Stimulated activated CD8-positive, alpha-beta memory T cell treated with anti-CD3 and anti-CD28 coated beads, Interleukin-12 subunit alpha, Interleukin-12 subunit beta, amount 100 ng/mL, for 24 hours (primary cell): ENCODE data around the gene STK39.

Experiments
- DNase-seq: peaks from one replicate; pipeline ENCODE4 v3.0.0-alpha.2; 2020; ENCODE audit errors: extremely low read depth

The STK39 gene

DNA sequence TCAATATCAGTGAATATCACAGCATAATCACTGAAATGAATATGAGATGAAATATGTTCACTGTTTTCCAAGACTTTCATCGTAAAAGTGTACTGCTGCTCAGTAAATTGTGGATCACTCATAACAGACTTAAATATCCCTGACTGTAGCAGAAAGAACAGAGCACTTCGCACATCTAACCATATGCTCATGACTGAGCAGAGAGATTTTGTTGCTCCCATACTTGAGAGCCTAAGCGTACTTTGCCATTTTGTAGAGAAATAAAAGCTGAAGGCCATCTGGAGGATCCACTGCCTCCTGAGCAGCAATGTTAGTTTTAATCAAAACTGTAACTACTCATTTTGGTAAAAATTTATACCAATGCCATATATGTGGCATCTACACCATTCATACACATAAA lies 243.5 kb downstream of the STK39 start:
- no peak for DNase-seq

DNA sequence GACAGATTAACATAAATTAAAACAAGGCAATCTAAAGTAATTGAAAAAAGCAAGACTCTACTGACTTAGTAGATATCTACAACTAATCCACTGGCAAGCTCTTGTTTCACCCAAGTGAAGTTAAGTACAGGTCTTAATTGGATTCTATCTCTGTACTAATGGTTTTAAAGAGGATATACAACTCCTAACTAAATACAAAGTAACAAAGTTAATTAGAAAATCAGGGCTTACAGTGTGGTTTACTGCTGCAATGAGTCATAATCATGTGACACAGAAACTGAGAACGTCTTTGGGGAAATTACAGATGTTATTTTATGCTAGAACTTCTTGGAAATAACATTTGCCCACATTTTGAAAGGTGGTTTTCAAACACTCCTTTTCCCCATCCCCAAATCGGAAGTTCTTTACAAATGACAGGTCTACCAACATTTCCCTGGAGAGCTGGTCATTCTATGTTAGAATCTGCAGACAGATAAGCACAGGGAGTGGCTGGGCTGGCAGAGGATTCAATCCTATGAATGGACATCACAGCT lies 245.3 kb downstream of the STK39 start:
- no peak for DNase-seq

DNA sequence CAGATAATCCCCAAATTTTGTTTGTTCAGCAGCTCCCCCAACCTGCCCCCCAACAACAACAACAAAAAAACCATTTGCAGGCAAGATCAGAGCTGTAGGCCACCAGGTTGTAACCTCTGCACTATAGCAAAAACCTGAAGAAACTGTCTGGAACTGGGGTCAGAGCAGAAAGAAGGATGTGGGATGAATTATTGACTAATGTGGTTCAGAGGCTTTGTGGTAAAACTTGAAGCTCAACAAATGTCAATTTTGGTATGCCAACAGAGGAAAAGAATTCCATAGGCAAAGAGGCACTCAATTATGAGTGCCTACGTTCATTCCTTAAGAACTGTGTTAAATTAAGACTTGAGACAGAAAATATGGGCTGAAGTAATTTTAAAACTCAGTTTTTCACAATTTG lies 255.1 kb downstream of the STK39 start:
- no peak for DNase-seq

DNA sequence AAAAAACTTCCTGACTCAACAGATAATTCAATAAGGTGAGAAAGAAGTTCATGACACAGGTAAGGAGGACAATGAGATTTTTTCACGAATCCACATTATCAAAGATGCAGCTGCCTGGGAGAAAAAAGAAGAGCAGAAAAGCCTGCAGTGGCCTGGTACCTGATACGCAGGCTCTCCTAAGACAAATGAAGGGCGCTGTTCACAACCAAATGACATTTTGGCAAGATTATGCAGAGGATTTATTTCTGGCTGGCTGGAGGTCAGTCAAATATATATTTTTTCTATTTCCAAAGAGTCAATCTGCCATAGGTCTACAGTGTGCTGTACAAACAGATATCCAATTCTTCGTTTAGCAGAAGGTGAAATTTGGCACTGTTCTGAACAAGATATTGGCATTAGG lies 257.3 kb downstream of the STK39 start:
- DNase-seq = no peak

DNA sequence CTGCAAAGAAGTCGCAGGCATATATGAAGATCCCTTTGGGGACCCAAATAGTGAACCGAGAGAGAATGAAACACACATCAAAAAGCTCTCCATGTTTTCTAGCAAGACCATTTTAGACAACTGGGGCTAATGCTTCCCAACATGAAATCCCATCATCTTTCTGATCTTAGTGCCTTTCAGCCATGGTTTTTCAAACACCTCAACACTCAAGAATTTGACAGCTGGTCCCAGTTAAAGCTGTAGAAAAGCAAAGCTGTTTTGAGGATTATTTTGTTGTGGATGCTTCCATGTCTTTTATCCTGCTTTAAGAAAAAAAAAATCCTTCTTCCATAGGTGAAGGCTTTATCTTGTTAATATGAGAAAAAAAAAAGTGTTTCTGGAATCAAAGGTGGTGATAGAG lies 259.1 kb downstream of the STK39 start:
- no peak for DNase-seq

DNA sequence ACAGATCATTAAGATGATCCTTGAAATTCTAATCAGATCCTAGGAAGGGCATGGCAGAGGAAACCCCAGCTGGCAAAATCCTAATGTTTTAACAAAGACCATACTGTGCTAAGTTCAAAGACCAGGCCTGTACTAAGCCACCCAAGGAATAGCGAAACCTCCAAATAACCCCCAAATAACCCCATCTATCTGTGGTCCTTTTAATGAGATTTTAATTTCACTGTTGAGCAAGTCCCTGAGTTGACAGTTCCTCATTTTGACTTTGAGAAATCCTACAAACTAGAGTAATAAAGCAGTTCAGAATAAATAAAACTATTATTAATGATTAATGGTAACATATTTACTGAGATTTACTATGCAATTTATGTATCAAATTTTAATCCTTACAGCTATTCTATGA lies 259.8 kb downstream of the STK39 start:
- DNase-seq = no peak

DNA sequence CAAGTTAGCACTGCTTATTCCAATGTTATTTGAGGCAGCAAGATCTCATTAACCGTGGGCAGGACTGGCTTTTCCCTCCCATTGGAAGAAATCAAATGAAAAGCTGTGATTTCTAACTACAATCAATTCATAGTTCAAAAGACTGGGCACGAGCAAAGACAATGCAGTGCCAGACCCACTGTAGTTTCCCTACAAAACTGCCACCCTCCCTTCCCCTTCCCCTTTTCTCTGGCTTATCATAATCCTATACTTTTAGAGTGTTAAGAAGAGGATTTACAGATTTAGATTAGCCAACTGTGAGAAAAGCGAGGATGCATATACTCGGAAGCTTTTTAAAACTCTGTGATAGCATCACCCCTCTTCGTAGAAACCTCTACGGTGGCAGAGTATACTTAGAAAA lies 260.4 kb downstream of the STK39 start:
- no peak for DNase-seq

DNA sequence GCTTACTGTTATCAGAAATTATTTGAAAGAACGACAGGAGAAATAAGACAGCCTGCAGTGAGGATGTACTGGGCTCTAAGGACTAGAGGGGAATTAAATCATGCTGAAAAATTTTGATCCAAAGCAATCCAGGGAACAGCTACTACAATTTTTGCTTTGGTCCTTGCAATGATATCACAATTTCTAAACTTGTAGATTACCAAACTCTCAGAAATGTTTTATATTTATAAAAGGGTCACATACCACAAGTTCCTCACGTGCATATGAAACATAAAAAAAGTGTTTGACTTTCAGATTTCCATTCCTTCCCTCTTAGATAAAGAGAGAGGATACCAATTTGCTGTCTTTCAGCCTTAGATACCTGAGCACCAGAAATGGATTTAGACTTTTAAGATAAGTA lies 261.2 kb downstream of the STK39 start:
- no peak for DNase-seq

DNA sequence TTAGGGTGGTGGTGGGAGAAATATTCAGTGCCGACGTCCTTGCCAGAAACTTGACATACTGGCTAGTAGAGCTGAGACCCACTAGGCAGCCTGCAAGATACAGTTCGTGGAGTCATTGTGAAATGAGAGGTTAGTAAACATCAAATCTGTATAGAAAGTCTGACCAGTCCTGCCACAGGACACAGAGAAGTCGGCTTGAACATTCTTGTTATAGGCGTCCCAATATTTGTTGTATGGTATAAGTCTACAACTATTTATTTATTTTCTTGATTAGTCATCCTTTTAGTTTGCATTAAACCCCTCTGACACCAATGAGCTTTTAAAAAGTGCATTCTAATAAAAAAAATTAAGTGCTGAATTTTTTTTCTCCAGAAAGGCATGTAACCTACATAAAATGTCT lies 265.4 kb downstream of the STK39 start:
- DNase-seq = no peak

DNA sequence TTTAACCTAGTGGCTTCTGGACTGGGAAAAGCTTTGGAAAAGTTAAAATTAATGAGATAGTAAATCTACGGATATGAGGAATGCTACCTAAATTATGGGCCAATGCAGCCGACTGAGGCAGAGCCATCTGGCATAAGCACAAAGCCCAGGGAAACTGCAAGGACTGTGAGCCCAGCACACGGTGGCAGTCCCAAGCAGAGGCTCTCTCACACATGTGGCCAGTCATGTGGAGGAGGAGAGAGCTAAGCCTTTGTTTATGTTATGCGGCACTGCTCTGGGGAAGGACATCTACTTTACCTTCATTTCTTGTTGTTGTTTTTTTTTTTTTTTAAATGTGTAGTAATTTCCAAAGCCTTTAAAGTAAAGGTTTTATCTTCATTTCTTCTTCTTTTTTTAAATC lies 267.0 kb downstream of the STK39 start:
- DNase-seq = no peak

DNA sequence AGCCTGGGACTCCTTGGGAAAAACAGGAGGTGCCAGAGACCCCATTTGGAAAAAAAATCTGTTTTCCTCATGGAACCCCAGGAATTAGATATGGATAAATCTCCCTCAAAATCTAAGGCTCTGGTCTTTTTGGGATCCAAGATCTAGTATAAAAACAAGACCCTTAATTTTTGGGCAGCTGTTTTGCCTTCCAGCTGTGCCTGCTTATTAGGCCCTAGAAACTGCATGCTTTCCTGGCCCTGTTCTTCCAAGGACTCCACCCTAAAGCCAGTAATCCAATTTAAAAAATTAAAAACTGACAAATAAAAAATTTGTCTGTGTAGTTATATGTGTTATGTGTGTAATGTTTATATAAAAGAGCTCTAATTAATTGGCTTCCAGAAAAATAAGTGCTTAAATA lies 274.6 kb downstream of the STK39 start:
- DNase-seq = no peak

DNA sequence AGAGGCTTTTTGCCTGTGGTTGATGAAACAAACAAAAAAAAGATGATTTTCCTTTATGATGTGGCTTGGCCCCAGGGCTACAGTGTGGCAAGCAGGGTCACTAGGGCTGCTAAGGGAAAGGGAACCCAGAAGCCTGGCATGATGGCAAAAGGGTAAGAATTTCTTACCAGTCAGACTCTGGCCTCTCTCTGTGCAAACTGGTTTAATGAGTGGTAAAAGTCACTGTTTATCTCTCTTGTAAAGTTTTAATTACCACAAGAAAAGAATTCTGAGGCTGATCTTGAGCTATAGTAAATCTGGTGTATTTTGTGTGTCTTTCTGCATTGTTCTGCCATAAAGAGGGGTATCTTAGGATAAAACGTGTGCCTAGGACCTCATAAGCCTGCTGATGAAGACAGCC lies 275.4 kb downstream of the STK39 start:
- no peak for DNase-seq

DNA sequence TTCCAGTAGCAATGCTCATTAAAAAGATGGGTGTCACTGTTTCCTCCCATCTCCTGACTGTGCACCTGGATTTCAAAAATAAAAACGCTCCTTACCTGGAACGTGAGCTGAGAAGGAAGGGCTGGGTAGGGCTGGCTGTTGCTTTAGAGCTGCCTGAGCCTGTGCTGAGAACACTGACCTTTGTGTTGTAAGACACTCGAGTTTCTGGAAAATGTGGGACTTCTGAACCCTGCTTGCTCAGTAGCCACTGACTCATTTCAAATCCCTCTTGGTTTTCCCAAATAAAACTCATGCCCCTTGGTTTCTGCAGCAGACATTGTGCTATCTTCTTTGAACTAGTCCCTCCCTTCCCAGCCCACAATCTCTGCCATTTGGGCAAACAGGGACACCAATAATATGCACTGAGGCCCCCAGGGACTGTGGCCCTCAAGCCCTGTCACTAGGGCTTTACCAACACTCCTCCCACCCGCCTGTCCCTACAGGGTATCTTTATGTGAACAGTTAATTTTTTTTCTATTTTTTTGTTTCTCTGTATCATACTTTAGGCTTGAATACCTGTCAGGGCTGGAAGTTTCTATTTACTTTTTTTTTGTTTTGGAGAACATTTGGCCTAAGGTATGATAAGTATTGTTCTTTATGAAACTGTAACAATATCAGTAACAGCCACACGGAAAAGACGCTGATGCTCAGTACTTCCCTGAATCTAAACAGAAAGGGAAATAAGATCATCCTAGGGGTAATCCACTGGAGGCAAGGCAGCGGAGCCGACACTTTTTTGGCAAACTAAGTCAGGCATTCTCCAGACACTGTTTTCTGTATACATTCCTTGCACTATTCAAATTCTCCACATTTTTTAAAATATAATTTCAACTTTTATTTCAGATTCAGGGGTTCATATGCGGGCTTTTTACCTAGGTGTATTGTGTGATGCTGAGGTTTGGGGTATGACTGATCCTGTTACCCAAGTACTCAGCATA lies 280.2 kb downstream of the STK39 start:
- DNase-seq = no peak

DNA sequence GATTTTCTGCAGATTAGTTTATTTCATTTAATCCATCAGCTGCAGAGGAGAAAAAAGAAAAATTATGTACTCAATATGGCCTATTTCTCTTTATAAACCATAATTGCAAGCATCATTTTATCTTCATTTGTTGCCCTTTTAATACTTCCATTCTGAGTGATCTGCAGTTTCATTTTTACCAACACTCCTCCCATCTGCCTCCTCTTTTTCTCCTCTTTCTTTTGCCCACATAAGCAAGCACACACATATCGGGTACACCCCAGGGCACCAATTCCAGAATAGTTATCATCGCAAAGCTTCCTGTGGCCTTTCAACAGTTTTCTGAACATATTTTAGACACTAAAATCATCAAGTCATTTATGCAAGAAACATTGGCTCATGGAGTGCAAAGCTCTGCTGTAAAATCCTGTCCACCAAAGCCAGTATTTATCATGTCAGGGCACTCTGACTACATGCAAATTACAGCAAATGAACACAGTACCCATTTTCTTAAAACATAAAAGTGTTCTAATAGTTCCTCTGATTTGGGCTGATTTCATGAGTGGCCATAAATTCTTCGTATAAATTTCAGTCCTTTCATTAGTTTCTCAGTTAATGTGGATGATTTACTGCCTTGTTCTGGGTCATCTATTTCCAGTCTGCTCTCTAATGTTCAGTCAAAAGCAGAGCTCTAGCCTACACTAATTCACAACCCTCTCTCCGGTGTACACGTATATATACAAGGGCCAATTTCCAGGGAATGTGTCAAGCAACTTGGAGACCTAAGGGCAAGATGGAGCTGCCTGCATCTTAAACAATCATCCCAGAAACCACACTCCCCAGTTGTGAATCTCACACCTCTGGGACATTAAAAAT lies 281.3 kb downstream of the STK39 start:
- no peak for DNase-seq

DNA sequence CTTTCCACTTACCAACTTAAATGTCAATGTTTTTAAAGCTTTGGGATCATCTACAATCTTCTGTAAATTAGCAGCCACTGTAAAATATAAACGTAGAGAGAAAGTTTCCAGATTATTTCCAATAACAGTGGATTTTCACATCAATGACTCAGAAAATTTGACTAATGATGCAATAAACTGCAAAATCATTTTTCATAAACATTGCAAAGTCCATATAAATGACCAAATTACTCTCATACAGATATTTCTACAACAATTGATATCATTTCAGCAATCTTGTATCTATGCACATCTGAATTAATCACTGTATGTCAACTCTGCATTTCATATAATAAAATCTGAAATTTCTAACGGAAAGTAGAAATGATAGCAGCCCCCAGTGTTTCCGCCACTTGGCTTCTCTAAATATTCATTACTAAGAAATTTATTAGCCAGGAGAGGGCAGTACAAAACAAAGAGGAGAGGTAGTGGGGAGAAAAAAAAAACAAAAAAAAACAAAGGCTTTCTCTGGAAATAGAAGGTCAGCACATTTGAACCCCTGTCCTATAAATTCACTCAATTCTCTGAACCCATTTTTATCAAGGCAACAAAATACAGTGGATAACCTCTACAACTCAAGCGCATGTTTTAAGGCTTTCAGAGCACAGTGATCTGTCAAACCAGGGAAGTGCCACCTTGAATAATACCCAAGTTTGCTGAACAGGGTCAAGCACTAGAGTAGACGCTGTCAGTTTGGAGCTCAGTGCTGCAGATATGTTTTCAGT lies 282.6 kb downstream of the STK39 start:
- DNase-seq = no peak

DNA sequence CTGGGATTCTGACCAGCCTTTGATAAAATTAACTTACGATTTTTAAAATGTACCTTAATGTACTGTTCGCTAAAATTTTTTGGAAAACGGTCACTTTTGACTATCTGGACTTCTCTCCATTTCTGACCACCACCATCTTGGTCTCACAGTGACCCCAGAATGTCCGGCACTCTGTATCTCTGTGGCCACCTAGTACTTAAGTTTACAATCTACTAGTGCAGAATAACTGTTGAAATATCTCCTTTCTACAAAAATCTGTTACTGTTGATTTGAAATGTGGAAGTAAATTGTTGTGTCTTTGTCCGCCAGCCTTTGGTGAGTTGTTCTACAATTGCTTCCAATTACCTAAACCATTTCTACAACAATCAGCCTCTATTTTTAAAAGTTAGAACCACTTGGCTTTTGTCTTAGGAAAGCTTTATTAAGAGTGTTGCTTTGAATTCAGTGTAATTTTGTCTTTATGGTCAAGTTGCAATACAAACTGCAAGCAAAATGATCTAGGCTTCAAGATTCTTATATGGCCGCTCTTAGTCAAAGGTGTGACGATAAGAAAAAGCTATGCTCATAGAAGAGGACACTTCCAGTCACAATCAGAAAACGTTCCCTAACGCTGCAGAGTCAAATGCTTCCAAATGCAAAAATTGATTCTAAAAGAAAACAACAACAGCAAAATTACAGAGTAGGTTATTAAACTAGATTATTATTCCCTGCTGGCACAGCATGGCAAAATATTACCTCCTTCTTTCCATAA lies 283.3 kb downstream of the STK39 start:
- no peak for DNase-seq

DNA sequence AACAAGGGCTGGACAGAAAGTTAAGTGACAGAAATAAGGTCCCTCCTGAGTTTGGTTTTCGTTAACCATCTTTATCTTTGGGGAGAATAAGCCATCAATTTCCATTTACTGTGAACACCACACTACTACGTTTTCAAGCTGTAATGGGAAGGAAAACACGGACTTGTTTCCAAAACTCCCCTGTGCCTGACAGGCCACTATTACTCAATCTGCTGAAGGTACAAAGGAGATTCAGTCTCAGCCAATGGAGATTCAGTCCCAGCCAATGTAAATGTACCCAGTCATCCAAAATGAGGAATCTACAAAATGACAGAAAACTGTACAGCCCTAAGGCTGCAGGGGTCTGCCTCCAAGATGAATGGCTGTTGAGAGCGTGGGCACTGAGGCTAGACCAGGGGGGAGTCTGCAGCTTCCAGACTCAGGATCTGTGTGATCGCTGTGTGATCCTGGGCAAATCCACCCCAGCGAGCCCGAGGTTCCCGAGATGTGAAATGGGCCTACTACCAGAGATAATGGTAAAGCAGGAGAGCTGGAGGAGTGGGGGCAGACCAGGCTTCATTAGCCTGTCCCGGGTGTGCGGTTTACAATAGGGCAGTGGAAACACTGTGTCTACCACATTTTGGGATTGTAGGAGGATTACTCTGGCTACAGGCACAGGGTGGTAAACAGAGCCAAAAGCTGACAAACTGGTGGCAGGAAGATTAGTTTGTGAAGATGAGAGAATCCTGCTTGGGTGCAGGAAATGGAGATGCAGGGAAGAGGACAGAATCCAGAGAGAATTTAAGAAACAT lies 284.8 kb downstream of the STK39 start:
- no peak for DNase-seq

DNA sequence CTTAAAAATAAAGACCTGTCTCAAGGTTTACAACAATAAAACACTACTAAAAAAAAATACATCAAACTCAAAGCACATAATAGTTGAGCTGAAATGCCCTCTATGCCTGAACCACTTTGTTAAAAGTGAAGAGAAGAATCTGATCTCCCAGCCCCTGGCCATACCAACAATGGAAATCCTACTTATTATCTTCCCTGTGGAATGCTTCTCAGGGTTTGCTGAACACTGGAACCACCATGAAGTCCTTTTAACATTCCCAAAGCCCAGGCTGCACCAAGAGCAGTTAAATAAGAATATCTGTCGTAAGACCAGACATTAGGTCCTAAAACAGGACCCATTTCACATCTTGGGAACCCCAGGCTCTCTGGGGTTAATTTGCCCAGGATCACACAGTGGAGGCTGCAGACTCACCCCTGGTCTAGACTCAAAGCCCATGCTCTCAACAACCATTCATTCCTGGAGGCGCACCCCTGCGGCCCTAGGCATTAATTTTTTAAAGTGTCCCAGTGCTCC lies 285.8 kb downstream of the STK39 start:
- no peak for DNase-seq

DNA sequence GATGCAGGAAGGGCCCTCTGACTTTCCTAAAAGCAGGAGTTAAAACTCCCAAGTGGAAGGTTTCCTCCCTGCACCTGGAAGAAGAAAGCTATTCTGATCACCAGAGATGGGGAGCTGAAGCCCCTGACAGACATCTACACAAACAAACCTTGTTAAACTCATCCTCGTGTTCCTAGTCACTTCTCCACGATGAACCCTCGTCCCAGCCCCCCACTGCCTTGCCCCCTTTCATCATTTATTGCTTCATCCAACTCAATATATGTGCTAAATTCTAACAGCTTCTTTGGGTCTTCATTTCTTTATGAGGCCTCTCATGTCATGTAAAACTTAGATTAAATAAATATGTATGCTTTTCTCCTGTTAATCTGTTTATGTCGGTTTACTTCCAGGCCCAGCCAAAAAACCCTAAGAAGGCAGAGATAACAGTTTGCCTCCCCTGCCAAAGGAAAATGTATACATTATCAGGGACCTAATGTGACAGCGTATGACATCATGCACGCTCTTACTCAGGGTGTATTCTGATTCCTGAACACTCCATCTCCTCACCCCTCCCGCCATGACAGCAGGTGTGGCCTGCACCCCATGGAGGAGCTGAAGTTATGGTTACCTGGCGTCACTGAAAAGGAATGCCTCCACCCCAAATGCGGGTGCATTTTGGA lies 287.2 kb downstream of the STK39 start:
- DNase-seq = no peak

DNA sequence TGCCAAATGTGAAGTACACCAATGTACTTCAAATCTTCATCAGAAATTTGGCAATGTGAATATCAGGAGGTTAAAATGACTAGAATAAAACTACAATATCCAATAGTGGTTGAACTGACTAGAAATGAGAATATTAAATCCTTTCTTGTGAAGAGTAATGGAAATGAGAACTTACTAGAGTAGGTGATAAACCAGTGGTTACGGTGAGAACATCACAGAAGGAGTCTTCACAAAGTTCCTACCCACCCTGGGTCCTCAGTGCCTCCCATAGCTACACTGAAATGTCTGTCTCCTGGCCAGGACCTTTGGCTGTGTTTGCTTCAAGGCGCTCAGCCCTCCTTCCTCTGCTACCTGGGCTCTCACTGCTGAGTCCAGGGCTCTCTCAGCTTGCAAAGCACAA lies 289.7 kb downstream of the STK39 start:
- DNase-seq = no peak
